ENCODE results near the gene ASPHD2. TPM values are rescaled to one million over a fixed set of nuclear protein-coding genes. Genes with fewer than 3 reads are reported as not detected.
A peak's percentile ranks its signal among the peaks of the same experiment; 100 is the strongest.

The ASPHD2 gene
- total RNA-seq, 1 experiment from 2014 or later, result 7.1 TPM

GRCh38 chr22:26429458-26430286 lies 612 bp downstream of the ASPHD2 start:
- no peak overlapping the region for H3K4ac ChIP-seq (ENCODE audit: low read depth, low read length)
- peak overlapping the region; percentile 74 to 90 for H3K4me3 Mint-ChIP-seq
- WGBS (ENCODE audit: extremely low coverage, insufficient read length, low lambda C conversion rate), result no CpG with 5 or more reads among the region's 50 CpGs
- H2BK120ac ChIP-seq (ENCODE audit: low read depth, low read length, poor library complexity, severe bottlenecking), result no peak overlapping the region
- no peak overlapping the region for H4K91ac ChIP-seq (ENCODE audit: insufficient read length, low read depth, low read length)
- H3K27me3 Mint-ChIP-seq (ENCODE audit: low read depth), result peaks cover 38% of the 10 kb centered on the region
- H4K5ac ChIP-seq (ENCODE audit: insufficient read length, low read depth, low read length), result no peak overlapping the region
- H3K36me3 Mint-ChIP-seq (ENCODE audit: insufficient read depth in 1 of 3, low read depth in 3 of 3), result peaks cover 3 to 10% (median 10%) of the 10 kb centered on the region in 3 experiments; a peak in 6 of 7 replicates
- H3K27ac Mint-ChIP-seq, result peak overlapping the region in 1 of 3 experiments; percentile 46; a peak in 1 of 7 replicates
- peaks cover 0 to 3% of the 10 kb centered on the region in 2 experiments; a peak in 3 of 5 replicates for H3K9me3 Mint-ChIP-seq
- H3K9ac ChIP-seq (ENCODE audit: extremely low read depth, insufficient read length, low read length), result peak overlapping the region; percentile 32
- H4K20me1 ChIP-seq (ENCODE audit: control insufficient read depth, insufficient read depth, insufficient read length), result no peaks in the 10 kb centered on the region
- peak overlapping the region; percentile 74 for H3K4me2 ChIP-seq (ENCODE audit: insufficient read depth, insufficient read length, low read length)
- no peak overlapping the region for H3K18ac ChIP-seq (ENCODE audit: insufficient read length, low read depth, low read length)
- H2BK12ac ChIP-seq (ENCODE audit: insufficient read length, low read depth, low read length), result no peak overlapping the region
- peaks cover 19 to 29% of the 10 kb centered on the region in 2 experiments for H3K4me1 Mint-ChIP-seq
- DNase-seq, result no peak
- H3K23me2 ChIP-seq (ENCODE audit: insufficient read length, low read depth, low read length, poor library complexity, severe bottlenecking), result peaks cover 11% of the 10 kb centered on the region
- no peak overlapping the region for H4K8ac ChIP-seq (replicated peaks; ENCODE audit: insufficient read length, low read depth, low read length)
- no peak overlapping the region for H3K56ac ChIP-seq (ENCODE audit: insufficient read length, low read depth, low read length)
- H3K27me3 ChIP-seq (ENCODE audit: insufficient read depth, low read length), result no peaks in the 10 kb centered on the region
- H3K14ac ChIP-seq (ENCODE audit: insufficient read depth, low read length), result peak overlapping the region; percentile 11; the same call in 1 of the 2 replicates
- H2BK5ac ChIP-seq (ENCODE audit: insufficient read length, low read length), result no peak overlapping the region
- no peaks in the 10 kb centered on the region; the same call in 1 of the 2 replicates for H3K4me1 ChIP-seq (ENCODE audit: insufficient read depth, low read length)
- H2AK5ac ChIP-seq (ENCODE audit: insufficient read length, low read length), result no peak overlapping the region
- no peaks in the 10 kb centered on the region for H3K9me3 ChIP-seq (ENCODE audit: control insufficient read depth, low read depth, low read length)
- H2BK20ac ChIP-seq (ENCODE audit: low read depth, low read length, poor library complexity, severe bottlenecking), result no peak overlapping the region
- TF ChIP-seq, protein P1, sequence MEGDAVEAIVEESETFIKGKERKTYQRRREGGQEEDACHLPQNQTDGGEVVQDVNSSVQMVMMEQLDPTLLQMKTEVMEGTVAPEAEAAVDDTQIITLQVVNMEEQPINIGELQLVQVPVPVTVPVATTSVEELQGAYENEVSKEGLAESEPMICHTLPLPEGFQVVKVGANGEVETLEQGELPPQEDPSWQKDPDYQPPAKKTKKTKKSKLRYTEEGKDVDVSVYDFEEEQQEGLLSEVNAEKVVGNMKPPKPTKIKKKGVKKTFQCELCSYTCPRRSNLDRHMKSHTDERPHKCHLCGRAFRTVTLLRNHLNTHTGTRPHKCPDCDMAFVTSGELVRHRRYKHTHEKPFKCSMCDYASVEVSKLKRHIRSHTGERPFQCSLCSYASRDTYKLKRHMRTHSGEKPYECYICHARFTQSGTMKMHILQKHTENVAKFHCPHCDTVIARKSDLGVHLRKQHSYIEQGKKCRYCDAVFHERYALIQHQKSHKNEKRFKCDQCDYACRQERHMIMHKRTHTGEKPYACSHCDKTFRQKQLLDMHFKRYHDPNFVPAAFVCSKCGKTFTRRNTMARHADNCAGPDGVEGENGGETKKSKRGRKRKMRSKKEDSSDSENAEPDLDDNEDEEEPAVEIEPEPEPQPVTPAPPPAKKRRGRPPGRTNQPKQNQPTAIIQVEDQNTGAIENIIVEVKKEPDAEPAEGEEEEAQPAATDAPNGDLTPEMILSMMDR (conservative IDR thresholded peaks at IDR 0.05), result no peak; the same call in 2 of the 3 replicates
- H3K79me2 ChIP-seq (ENCODE audit: insufficient read depth, low read length), result no peaks in the 10 kb centered on the region; the same call in 1 of the 2 replicates
- H3K23ac ChIP-seq (ENCODE audit: insufficient read length, low read depth, low read length), result no peak overlapping the region
- H2BK15ac ChIP-seq (ENCODE audit: low read depth, low read length), result no peak overlapping the region
- no peak overlapping the region for H3T11ph ChIP-seq (ENCODE audit: low read length)
- no peak overlapping the region for H2AFZ ChIP-seq (ENCODE audit: low read length)
- no peak overlapping the region for H3K27ac ChIP-seq (ENCODE audit: insufficient read length, low read depth, low read length)
- H3K79me1 ChIP-seq (ENCODE audit: insufficient read depth, low read depth, low read length, poor library complexity, severe bottlenecking), result no peaks in the 10 kb centered on the region
